HCT116 (cell line): ENCODE results near the gene RPS14. TPM values are rescaled to one million over a fixed set of nuclear protein-coding genes. Genes with fewer than 3 reads are reported as not detected.

ENCODE experiments used
- ATAC-seq: fragments of 200-7000 bp; cut with Tn5 transposase; 2 replicates; pipeline ENCODE4 v1.9.1; 2020; ENCODE audit warnings: mild to moderate bottlenecking, moderate library complexity
- BruUV-seq: library from RNA; stranded (reverse); fragments of 400-500 nt; replicated peaks from 2 replicates; lab custom pipeline; 2021; lab: Mats Ljungman, UMichigan
- CTCF ChIA-PET: fragments of 300-600 bp; sonication (Branson Sonifier 250); formaldehyde crosslinking; loops from one replicate; lab custom pipeline; 2021; ENCODE audit warnings: antibody characterized with exemption; lab: Charles Lee
- POLR2A ChIA-PET: fragments of 300-600, 350-600 bp; sonication (Branson Sonifier 250); formaldehyde crosslinking; loops from one replicate; lab custom pipeline; 2021; ENCODE audit warnings: antibody characterized with exemption; lab: Charles Lee
- RAD21 ChIA-PET, 2 experiments: fragments of 300-600 bp; sonication (Branson Sonifier 250); formaldehyde crosslinking; loops; one replicate each; lab custom pipeline; 2023; ENCODE audit warnings: low total read pairs in 2 of 2; ENCODE audit not compliant: uncharacterized antibody in 2 of 2, unreplicated experiment in 2 of 2, low non-redundant PET in 1 of 2; lab: Charles Lee
- DNase-seq: peaks from one replicate; pipeline ENCODE4 v3.0.0-alpha.2; 2010; ENCODE audit warnings: low read depth, low spot score
- H2AFZ ChIP-seq: fragments of 200-600 bp; shearing (Covaris generic), sonication (generic); 2 replicates; pipeline ENCODE4 v1.6.1; 2017; ENCODE audit warnings: low read depth, mixed run types, mixed read lengths, antibody characterized with exemption, low read length; ENCODE audit not compliant: poor library complexity, severe bottlenecking
- H3K27ac ChIP-seq: 2 replicates; pipeline ENCODE4 v1.5.1; 2012; ENCODE audit warnings: low read depth, low read length
- H3K27me3 ChIP-seq: fragments of 200-600 bp; sonication (generic); 2 replicates; pipeline ENCODE4 v1.6.1; 2016; ENCODE audit warnings: mixed run types, low read length, mixed read lengths; ENCODE audit not compliant: insufficient read depth
- H3K36me3 ChIP-seq, 2 experiments: fragments of 200-500 bp in 1 of 2; fragments of 200-600 bp in 1 of 2; sonication (Bioruptor generic) in 1 of 2; sonication (generic) in 1 of 2; 2 replicates each; pipeline versions ENCODE4 v1.5.1 to v1.6.1; 2014 to 2016; ENCODE audit warnings: low read length in 2 of 2, inconsistent platforms in 1 of 2, mixed read lengths in 1 of 2, mixed run types in 1 of 2; ENCODE audit not compliant: insufficient read depth in 2 of 2, control insufficient read depth in 1 of 2
- H3K4me1 ChIP-seq, 2 experiments: fragments of 200-600 bp in 1 of 2; sonication (generic) in 1 of 2; 2 replicates each; pipeline versions ENCODE4 v1.5.1 to v1.6.1; 2012 to 2017; ENCODE audit warnings: low read length in 2 of 2, inconsistent platforms in 1 of 2, mild to moderate bottlenecking in 1 of 2, mixed read lengths in 1 of 2, mixed run types in 1 of 2, moderate library complexity in 1 of 2; ENCODE audit not compliant: insufficient read depth in 2 of 2, control insufficient read depth in 1 of 2
- H3K4me2 ChIP-seq: fragments of 200-600 bp; sonication (generic); 2 replicates; pipeline ENCODE4 v1.6.1; 2017; ENCODE audit warnings: mixed run types, low read length, mixed read lengths
- H3K4me3 ChIP-seq, 2 experiments: fragments of 200-600 bp in 1 of 2; sonication (generic) in 1 of 2; replicated peaks in 1 of 2; 2 replicates each; pipeline ENCODE4 v1.5.1; 2011 to 2016; ENCODE audit warnings: low read length in 2 of 2, control low read depth in 1 of 2, low read depth in 1 of 2, mild to moderate bottlenecking in 1 of 2, mixed read lengths in 1 of 2, mixed run types in 1 of 2
- H3K79me2 ChIP-seq: fragments of 200-600 bp; sonication (generic); 2 replicates; pipeline ENCODE4 v1.6.1; 2017; ENCODE audit warnings: mild to moderate bottlenecking, mixed run types, low read length, moderate library complexity, mixed read lengths; ENCODE audit not compliant: insufficient read depth
- H3K9ac ChIP-seq: fragments of 200-600 bp; sonication (generic); 2 replicates; pipeline ENCODE4 v1.6.1; 2016; ENCODE audit warnings: low read length, mixed read lengths
- H3K9me2 ChIP-seq: fragments of 200-600 bp; sonication (generic), shearing (Covaris generic); 2 replicates; pipeline ENCODE4 v1.6.1; 2017; ENCODE audit warnings: mixed run types, mild to moderate bottlenecking, moderate library complexity; ENCODE audit not compliant: insufficient read depth
- H3K9me3 ChIP-seq, 2 experiments: fragments of 200-500 bp in 1 of 2; fragments of 200-600 bp in 1 of 2; sonication (Bioruptor generic) in 1 of 2; sonication (generic) in 1 of 2; 2 replicates each; pipeline ENCODE4 v1.6.1; 2014 to 2017; ENCODE audit warnings: low read length in 2 of 2, mixed read lengths in 2 of 2, inconsistent platforms in 1 of 2, low read depth in 1 of 2, mild to moderate bottlenecking in 1 of 2, mixed run types in 1 of 2, moderate library complexity in 1 of 2; ENCODE audit not compliant: control insufficient read depth in 1 of 2, insufficient read depth in 1 of 2
- H4K20me1 ChIP-seq: fragments of 200-600 bp; sonication (generic), shearing (Covaris generic); 2 replicates; pipeline ENCODE4 v1.6.1; 2017; ENCODE audit warnings: mixed run types, mild to moderate bottlenecking, moderate library complexity; ENCODE audit not compliant: insufficient read depth
- CBX3 ChIP-seq: IDR thresholded peaks from 2 replicates; pipeline ENCODE4 v1.6.1; 2012; ENCODE audit warnings: low read depth
- CEBPB ChIP-seq: IDR thresholded peaks from 2 replicates; pipeline ENCODE4 v1.6.1; 2012; ENCODE audit warnings: low read depth
- ELF1 ChIP-seq: IDR thresholded peaks from 2 replicates; pipeline ENCODE4 v1.6.1; 2012; ENCODE audit warnings: low read depth, borderline replicate concordance
- FOSL1 ChIP-seq: IDR thresholded peaks from 2 replicates; pipeline ENCODE4 v1.6.1; 2012; ENCODE audit warnings: low read depth
- POLR2AphosphoS5 ChIP-seq: IDR thresholded peaks from 2 replicates; pipeline ENCODE4 v1.6.1; 2011; ENCODE audit warnings: mild to moderate bottlenecking, low read depth, low read length, moderate library complexity
- SIN3A ChIP-seq: IDR thresholded peaks from 2 replicates; pipeline ENCODE4 v1.6.1; 2012; ENCODE audit warnings: low read depth
- TCF7L2 ChIP-seq: IDR thresholded peaks from 2 replicates; pipeline ENCODE4 v1.7.0; 2011; ENCODE audit warnings: borderline replicate concordance, inconsistent platforms; ENCODE audit not compliant: insufficient read depth, insufficient read length; ENCODE audit errors: extremely low read depth
- intact Hi-C: fragments of 100-400 bp; cut with micrococcal nuclease; formaldehyde crosslinking; loops from 2 replicates; pipeline ENCODE4 v1.10.0; 2022
- total RNA-seq: library from RNA; stranded (reverse); gene quantifications from one replicate; pipeline ENCODE4 v1.2.1, GENCODE V29; 2021; ENCODE audit not compliant: unreplicated experiment

RPS14 gene
- total RNA-seq, 1 experiment from 2014 or later = 2,557 TPM

- no TSS peak for BruUV-seq
- ATAC-seq = peak; percentile 8; the same call in 1 of the 2 replicates
- Histone ChIP-seq H4K20me1 (peaks cover 22% of the 10 kb centered on the region; the same call in 1 of the 2 replicates), H3K27ac (peak overlapping the region; percentile 26; the same call in 1 of the 2 replicates), H3K9ac (no peak overlapping the region), H3K4me1 (peaks cover 0 to 30% of the 10 kb centered on the region in 2 experiments; a peak in 3 of 4 replicates), H3K9me3 (no peaks in the 10 kb centered on the region), H3K79me2 (peaks cover 32% of the 10 kb centered on the region), H3K4me2 (no peak overlapping the region), H2AFZ (no peak overlapping the region), H3K4me3 (no peak overlapping the region)
- POLR2A ChIA-PET = no interaction called here
- peak; percentile 28 for TF ChIP-seq POLR2AphosphoS5
- TF ChIP-seq FOSL1 = no peak
- TF ChIP-seq TCF7L2 = no peak
- no peak for TF ChIP-seq CBX3
- TF ChIP-seq CEBPB = no peak
- TF ChIP-seq, all 23 proteins: peak for 1
- RAD21 ChIA-PET = no interaction called here
- H3K36me3 ChIP-seq = peaks cover 35 to 48% of the 10 kb centered on the region in 2 experiments
- H3K27me3 ChIP-seq = no peaks in the 10 kb centered on the region
- intact Hi-C loops = no loop called here
- no peaks in the 10 kb centered on the region for H3K9me2 ChIP-seq
- no peak for DNase-seq
- CTCF ChIA-PET = no interaction called here
Measured at GRCh38 chr5:150442699-150443080, 6.8 kb downstream of the RPS14 start.

- no peak for DNase-seq
- BruUV-seq = no TSS peak
- Histone ChIP-seq H3K27me3 (no peaks in the 10 kb centered on the region), H3K4me1 (peaks cover 0 to 23% of the 10 kb centered on the region in 2 experiments; a peak in 3 of 4 replicates), H3K27ac (peak overlapping the region; percentile 26; the same call in 1 of the 2 replicates), H3K9ac (no peak overlapping the region; the same call in 1 of the 2 replicates), H4K20me1 (peaks cover 20% of the 10 kb centered on the region; the same call in 1 of the 2 replicates), H3K4me3 (no peak overlapping the region), H2AFZ (no peak overlapping the region), H3K4me2 (no peak overlapping the region; the same call in 1 of the 2 replicates), H3K9me2 (no peaks in the 10 kb centered on the region), H3K9me3 (no peaks in the 10 kb centered on the region), H3K79me2 (peaks cover 26% of the 10 kb centered on the region), H3K36me3 (peaks cover 29 to 42% of the 10 kb centered on the region in 2 experiments)
- TF ChIP-seq POLR2AphosphoS5 = peak; percentile 44
- no peak for TF ChIP-seq ELF1
- no peak for TF ChIP-seq CEBPB
- TF ChIP-seq SIN3A = no peak
- no peak for TF ChIP-seq FOSL1
- POLR2A ChIA-PET = no interaction called here
- intact Hi-C loops = no loop called here
- peak; percentile 14; the same call in 1 of the 2 replicates for ATAC-seq
- CTCF ChIA-PET = no interaction called here
- RAD21 ChIA-PET = no interaction called here
Measured at GRCh38 chr5:150441813-150442698, 7.5 kb downstream of the RPS14 start.
